ENCODE measurements around the gene CNTROB. TPM values are rescaled to one million over a fixed set of nuclear protein-coding genes. Genes with fewer than 3 reads are reported as not detected.

CNTROB gene
- total and polyA plus RNA-seq, 2 experiments from 2014 or later, result 23.1 to 42.6 TPM

- no peak for TF ChIP-seq CTCF (IDR thresholded peaks at IDR 0.05; ENCODE audit: low read depth, low read length)
- no peaks in the 10 kb centered on the region for H3K27me3 ChIP-seq
- no peak for DNase-seq (ENCODE audit: low read depth in 1 of 2, low spot score in 1 of 2)
- H3K4me1 ChIP-seq (ENCODE audit: low read depth), result no peaks in the 10 kb centered on the region
- no peak overlapping the region for H3K27ac ChIP-seq
- H3K4me3 ChIP-seq, result no peak overlapping the region
- no peaks in the 10 kb centered on the region for H3K9me3 ChIP-seq (ENCODE audit: low read depth)
- no peaks in the 10 kb centered on the region for H3K36me3 ChIP-seq
Measured at GRCh38 chr17:7971651-7972050, 39.6 kb downstream of the CNTROB start.

GRCh38 chr17:7972131-7972785, 40.3 kb downstream of the CNTROB start:
- Histone ChIP-seq H3K4me3 (no peak overlapping the region), H3K9me3 (ENCODE audit: low read depth) (no peaks in the 10 kb centered on the region), H3K27ac (no peak overlapping the region), H3K36me3 (no peaks in the 10 kb centered on the region), H3K4me1 (ENCODE audit: low read depth) (no peaks in the 10 kb centered on the region), H3K27me3 (no peaks in the 10 kb centered on the region)
- DNase-seq (ENCODE audit: low read depth in 1 of 2, low spot score in 1 of 2), result peak in 1 of 2 donors; percentile 19
- TF ChIP-seq CTCF (IDR thresholded peaks at IDR 0.05; ENCODE audit: low read depth, low read length), result peak; percentile 30

GRCh38 chr17:7974638-7975131, 42.7 kb downstream of the CNTROB start:
- Histone ChIP-seq H3K27ac (no peak overlapping the region), H3K36me3 (no peaks in the 10 kb centered on the region), H3K4me1 (ENCODE audit: low read depth) (no peaks in the 10 kb centered on the region), H3K9me3 (ENCODE audit: low read depth) (no peaks in the 10 kb centered on the region), H3K27me3 (no peaks in the 10 kb centered on the region), H3K4me3 (no peak overlapping the region)
- no peak for DNase-seq (ENCODE audit: low read depth in 1 of 2, low spot score in 1 of 2)
- no peak for TF ChIP-seq CTCF (IDR thresholded peaks at IDR 0.05; ENCODE audit: low read depth, low read length)

GRCh38 chr17:7977039-7977438, 45.0 kb downstream of the CNTROB start:
- Histone ChIP-seq H3K36me3 (no peaks in the 10 kb centered on the region), H3K4me3 (no peak overlapping the region), H3K27ac (no peak overlapping the region), H3K4me1 (ENCODE audit: low read depth) (no peaks in the 10 kb centered on the region), H3K9me3 (ENCODE audit: low read depth) (no peaks in the 10 kb centered on the region), H3K27me3 (no peaks in the 10 kb centered on the region)
- no peak for DNase-seq (ENCODE audit: low read depth in 1 of 2, low spot score in 1 of 2)
- no peak for TF ChIP-seq CTCF (IDR thresholded peaks at IDR 0.05; ENCODE audit: low read depth, low read length)

GRCh38 chr17:7977805-7978204, 45.8 kb downstream of the CNTROB start:
- DNase-seq (ENCODE audit: low read depth in 1 of 2, low spot score in 1 of 2), result no peak
- H3K27ac ChIP-seq, result no peak overlapping the region
- H3K36me3 ChIP-seq, result no peaks in the 10 kb centered on the region
- H3K4me3 ChIP-seq, result no peak overlapping the region
- H3K27me3 ChIP-seq, result no peaks in the 10 kb centered on the region
- no peak for TF ChIP-seq CTCF (IDR thresholded peaks at IDR 0.05; ENCODE audit: low read depth, low read length)
- H3K9me3 ChIP-seq (ENCODE audit: low read depth), result no peaks in the 10 kb centered on the region
- no peaks in the 10 kb centered on the region for H3K4me1 ChIP-seq (ENCODE audit: low read depth)
